Measurements from ENCODE around the gene FNIP1.
"Not testable (repeated sequence)": the region's sequence is repeated elsewhere in the genome, so short reads cannot be mapped to it uniquely, and the experiment has no call there.

The FNIP1 gene

DNA sequence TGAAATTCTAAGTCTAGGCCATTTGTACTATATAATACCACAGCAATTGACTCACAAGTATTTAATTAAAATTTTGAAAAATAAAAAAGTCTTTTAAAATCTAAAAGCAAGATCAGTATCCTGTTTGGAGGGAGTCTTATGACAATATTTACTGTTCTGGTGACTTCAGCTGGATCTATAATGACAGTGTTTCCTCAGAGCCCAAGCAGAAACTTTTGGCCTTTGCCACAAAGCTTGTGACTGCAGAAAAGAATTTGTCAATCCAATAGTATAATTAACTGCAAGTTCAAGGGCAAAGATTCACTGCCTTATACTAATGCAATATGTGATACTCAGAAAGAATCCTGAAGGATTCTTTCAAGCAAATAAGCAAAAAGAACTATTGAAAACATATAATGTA lies 112.2 kb downstream of the FNIP1 start:
- Histone ChIP-seq H3K27ac (no peak overlapping the region), H3K4me3 (no peak overlapping the region)
- TF ChIP-seq, protein P1, sequence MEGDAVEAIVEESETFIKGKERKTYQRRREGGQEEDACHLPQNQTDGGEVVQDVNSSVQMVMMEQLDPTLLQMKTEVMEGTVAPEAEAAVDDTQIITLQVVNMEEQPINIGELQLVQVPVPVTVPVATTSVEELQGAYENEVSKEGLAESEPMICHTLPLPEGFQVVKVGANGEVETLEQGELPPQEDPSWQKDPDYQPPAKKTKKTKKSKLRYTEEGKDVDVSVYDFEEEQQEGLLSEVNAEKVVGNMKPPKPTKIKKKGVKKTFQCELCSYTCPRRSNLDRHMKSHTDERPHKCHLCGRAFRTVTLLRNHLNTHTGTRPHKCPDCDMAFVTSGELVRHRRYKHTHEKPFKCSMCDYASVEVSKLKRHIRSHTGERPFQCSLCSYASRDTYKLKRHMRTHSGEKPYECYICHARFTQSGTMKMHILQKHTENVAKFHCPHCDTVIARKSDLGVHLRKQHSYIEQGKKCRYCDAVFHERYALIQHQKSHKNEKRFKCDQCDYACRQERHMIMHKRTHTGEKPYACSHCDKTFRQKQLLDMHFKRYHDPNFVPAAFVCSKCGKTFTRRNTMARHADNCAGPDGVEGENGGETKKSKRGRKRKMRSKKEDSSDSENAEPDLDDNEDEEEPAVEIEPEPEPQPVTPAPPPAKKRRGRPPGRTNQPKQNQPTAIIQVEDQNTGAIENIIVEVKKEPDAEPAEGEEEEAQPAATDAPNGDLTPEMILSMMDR (IDR thresholded peaks at IDR 0.05) = no peak
- DNase-seq (ENCODE audit: low spot score) = no peak

DNA sequence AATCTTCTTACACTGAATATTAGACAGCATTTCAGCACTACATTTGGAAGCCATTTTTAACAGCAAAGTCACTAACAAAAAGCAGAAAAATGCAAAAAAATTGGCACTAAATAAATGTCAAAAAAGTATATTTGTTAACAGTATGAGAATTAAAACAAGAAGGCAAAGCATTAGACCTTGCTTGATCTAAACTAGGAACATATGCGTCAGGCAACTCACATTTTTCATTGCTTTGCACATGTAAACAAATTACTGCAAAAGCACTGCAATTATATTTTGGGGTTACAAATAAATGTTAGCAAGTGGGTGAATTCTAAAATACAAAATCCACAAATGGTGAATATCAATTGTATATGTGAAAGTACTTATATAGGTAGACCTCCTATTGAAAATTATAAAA lies 112.8 kb downstream of the FNIP1 start:
- DNase-seq (ENCODE audit: low spot score) = no peak
- TF ChIP-seq, protein P1 (IDR thresholded peaks at IDR 0.05) = no peak
- Histone ChIP-seq H3K4me3 (no peak overlapping the region), H3K27ac (no peak overlapping the region)

DNA sequence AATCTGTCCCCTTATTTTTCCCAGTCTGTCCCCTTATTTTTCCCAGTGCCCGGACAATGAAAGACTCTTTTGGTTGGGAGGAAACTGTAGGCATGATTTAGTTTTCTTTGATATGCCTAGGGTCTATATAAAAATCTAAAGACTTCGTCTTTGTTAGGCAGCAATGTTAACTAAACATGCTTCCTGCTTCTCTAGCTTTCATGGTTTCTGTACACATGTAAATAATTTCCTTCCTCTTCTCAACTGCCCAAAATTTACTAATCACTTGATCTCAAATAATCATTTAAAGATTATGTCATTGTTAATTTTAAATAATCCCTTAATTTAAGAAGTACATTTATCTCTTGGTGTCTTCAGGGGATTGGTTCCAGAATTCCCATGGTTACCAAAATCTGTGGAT lies 114.0 kb downstream of the FNIP1 start:
- Histone ChIP-seq H3K27ac (no peak overlapping the region), H3K4me3 (no peak overlapping the region)
- DNase-seq (ENCODE audit: low spot score) = no peak
- TF ChIP-seq, protein P1 (IDR thresholded peaks at IDR 0.05) = no peak

DNA sequence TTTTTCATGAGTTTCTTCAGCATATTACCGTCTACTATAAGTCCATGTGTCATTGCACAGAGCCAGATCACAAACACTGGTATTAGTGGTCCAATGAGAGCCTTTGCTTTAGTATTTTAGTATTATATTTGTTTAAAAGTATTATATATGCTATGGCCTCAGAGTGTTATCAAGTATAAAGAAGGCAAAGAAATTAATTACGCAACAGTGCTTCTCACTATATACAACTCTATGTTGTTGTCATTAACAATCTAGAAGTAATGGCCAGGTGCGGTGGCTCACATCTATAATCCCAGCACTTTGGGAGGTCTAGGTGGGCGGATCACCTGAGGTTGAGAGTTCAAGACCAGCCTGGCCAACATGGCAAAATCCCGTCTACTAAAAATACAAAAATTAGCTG lies 114.6 kb downstream of the FNIP1 start:
- Histone ChIP-seq H3K27ac (no peak overlapping the region), H3K4me3 (no peak overlapping the region)
- TF ChIP-seq, protein P1 (IDR thresholded peaks at IDR 0.05) = no peak
- no peak for DNase-seq (ENCODE audit: low spot score)

- Histone ChIP-seq H3K27ac (no peak overlapping the region), H3K4me3 (no peak overlapping the region)
- TF ChIP-seq, protein P1 (IDR thresholded peaks at IDR 0.05) = no peak
- no peak for DNase-seq (ENCODE audit: low spot score)
These were observed 116.9 kb downstream of the FNIP1 start for GRCh38 chr5:131679911-131680310.

DNA sequence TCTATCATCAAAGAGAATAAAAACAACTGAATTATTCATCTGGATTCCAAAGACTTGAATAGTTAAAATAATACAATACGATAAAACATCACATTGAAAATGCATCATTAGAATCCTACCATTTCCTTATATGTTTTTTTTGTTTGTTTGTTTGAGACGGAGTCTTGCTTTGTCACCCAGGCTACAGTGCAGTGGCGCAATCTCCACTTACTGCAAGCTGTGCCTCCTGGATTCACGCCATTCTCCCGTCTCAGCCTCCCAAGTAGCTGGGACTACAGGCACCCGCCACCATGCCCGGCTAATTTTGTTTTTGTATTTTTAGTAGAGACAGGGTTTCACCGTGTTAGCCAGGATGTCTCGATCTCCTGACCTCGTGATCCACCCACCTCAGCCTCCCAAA lies 118.5 kb downstream of the FNIP1 start:
- H3K27ac ChIP-seq; H3K4me3 ChIP-seq; DNase-seq (ENCODE audit: low spot score): not testable (repeated sequence)

GRCh38 chr5:131677115-131677514 lies 119.7 kb downstream of the FNIP1 start:
- Histone ChIP-seq H3K4me3 (no peak overlapping the region), H3K27ac (no peak overlapping the region)
- TF ChIP-seq, protein P1 (IDR thresholded peaks at IDR 0.05) = no peak
- DNase-seq (ENCODE audit: low spot score) = no peak

DNA sequence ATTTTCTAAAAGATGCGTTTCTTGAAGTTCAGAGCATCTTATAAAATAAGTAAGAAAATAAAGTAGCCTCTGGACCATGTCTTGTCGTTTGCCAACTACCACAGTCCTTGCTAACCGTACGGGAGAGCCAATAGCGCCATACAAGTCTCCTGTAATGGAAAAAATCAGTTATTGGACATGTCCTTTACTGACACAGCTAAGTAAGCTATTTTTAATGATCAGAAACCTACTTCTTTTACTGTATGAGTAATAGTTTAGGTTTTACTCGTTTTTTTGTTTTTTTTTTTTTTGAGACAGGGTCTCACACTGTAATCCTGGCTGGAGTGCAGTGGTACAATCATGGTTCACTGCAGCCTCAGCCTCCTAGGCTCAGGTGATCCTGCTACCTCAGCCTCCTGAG lies 124.0 kb downstream of the FNIP1 start:
- TF ChIP-seq, protein P1 (IDR thresholded peaks at IDR 0.05) = no peak
- Histone ChIP-seq H3K4me3 (peak overlapping the region; percentile 34), H3K27ac (peak overlapping the region; percentile 71 to 87)
- no peak for DNase-seq (ENCODE audit: low spot score)
